NCI-H460 (cell line): ENCODE measurements around the gene ZNF565. TPM values are rescaled to one million over a fixed set of nuclear protein-coding genes. Genes with fewer than 3 reads are reported as not detected.
A peak's percentile ranks its signal among the peaks of the same experiment; 100 is the strongest.
"Not testable (repeated sequence)": the region's sequence is repeated elsewhere in the genome, so short reads cannot be mapped to it uniquely, and the experiment has no call there.

Experiments used
- DNase-seq: peaks from one replicate; pipeline ENCODE4 v3.0.0-alpha.2; 2016; ENCODE audit warnings: low read depth; ENCODE audit errors: extremely low read depth
- total RNA-seq: library from RNA; depleted of rRNA; stranded (reverse); fragments of >200 nt; shearing (Covaris generic); gene quantifications from 2 replicates; pipeline ENCODE4 v1.2.3, GENCODE V29; 2014

ZNF565 gene
- total RNA-seq, 1 experiment from 2014 or later = 6.5 TPM

DNA sequence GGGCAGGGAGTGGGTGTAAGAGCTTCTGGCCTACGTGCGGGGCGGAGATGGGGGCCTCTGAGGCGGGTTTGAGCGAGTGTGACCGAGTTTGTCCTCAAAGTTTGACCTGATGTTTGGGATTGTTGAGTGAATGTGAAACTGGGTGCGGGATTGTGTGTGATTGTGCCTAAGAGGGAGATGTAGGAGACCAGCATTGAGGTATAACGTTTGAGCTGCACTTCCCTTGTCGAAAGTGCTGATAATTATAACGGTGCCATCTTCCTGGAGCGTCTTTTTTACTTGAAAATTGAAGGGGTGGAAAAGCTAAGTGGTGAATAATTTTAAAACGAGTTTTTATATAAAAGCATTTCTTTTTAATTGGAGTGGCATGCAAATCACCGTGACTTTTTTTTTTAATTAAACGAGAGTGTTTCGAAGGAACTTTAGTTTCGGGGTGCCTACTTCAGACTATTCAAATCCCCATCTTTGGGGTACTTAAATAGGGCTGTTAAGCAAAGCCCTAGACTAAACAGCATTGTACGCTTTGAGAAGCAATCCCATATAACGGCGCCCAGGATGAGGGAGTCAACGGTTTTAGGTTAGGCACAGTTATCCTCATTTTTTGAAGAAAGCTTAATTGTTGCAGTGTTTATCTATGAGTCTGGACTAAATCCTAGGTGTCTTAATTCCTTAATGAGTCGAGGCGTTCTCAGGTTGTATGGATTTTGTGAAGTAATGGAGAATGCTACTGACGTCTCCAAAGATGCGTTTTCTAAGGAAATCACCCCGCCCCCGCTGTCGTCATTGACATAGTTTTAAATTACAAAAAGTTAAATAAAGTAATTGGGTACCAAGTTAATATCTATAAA is 1.0 kb upstream of the ZNF565 start:
- no peak for DNase-seq

- no peak for DNase-seq
Observed at GRCh38 chr19:36212895-36213294, 1.6 kb downstream of the ZNF565 start.

GRCh38 chr19:36210497-36210896 is 4.0 kb downstream of the ZNF565 start:
- DNase-seq = no peak

GRCh38 chr19:36209372-36209771 is 5.1 kb downstream of the ZNF565 start:
- DNase-seq = no peak

- DNase-seq = no peak
Observed at GRCh38 chr19:36207605-36208252, 6.7 kb downstream of the ZNF565 start.

DNA sequence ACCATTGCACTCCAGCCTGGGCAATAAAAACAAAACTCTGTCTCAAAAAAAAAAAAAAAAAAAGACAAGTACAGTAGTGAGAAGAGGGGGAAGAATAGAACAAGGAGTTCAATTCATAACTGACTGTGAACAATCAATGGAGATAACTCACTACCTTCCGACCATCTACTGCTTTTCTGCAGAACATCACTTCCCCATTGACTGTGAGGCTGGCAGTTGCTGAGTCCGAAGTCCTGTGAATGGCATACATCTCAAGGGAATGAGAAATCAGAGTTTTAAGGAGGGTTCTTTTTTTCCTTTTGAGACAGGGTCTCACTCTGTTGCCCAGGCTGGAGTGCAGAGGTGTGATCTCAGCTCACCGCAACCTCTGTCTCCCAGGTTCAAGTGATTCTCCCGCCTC is 11.2 kb downstream of the ZNF565 start:
- DNase-seq = no peak

DNA sequence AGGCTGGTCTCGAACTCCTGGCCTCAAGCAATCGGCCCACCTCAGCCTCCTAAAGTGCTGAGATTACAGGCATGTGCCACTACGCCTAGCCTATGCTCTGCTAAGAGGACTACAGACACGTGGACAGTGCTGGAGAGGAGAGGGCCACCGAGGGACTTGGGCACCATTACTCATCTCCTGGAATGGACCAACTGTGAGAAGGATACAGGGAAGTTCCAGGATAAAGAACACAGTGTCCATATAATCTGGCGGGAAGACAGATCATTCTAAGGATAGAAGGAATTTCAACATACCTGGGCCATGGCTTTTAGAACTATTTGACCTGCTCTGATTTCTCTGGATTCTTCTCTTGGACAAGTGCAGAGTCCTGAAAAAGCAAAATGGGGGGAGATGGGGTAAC is 12.8 kb downstream of the ZNF565 start:
- no peak for DNase-seq

DNA sequence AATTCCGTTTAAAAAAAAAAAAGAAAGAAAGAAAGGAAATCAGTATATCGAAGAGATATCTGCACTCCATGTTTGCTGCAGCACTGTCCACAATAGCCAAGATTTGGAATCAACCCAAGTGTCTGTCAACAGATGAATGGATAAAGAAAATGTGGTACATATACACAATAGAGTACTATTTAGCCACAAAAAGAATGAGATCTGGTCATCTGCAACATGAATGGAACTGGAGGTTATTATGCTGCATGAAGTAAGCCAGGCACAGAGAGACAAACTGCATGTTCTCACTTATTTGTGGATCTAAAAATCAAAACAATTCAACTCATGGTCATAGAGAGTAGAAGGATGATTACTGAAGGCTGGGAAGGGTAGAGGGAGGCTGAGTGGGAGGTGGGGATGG is 16.3 kb downstream of the ZNF565 start:
- no peak for DNase-seq

DNA sequence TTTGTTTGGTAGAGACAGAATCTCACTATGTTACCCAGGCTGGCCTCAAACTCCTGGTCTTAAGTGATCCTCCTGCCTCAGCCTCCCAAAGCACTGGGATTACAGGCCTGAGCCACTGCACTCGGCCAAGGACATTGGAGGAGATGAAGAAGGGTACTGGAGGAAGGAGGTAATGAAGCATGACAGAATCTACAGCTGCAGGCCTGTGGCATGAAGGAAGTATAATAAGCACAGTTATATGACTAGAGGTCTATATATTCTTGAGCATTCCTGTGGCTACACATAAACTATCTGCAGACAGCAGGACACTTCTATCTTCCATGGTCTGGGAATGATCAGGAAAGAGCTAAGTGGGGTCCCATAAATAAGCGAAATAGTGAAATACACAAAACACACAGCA is 18.2 kb downstream of the ZNF565 start:
- no peak for DNase-seq

DNA sequence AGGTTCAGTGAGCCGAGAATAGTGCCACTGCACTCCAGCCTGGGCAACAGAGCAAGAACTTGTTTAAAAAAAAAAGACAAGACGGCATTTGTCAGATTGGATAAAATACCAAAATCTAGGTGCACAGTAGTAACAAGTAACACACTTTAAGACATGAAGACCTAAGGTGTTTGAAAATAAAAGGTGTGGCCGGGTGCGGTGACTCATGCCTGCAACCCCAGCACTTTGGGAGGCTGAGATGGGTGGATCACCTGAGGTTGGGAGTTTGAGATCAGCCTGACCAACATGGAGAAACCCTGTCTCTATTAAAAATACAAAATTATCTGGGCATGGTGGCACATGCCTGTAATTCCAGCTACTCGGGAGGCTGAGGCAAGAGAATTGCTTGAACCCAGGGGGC is 27.7 kb downstream of the ZNF565 start:
- not testable (repeated sequence) for DNase-seq

DNA sequence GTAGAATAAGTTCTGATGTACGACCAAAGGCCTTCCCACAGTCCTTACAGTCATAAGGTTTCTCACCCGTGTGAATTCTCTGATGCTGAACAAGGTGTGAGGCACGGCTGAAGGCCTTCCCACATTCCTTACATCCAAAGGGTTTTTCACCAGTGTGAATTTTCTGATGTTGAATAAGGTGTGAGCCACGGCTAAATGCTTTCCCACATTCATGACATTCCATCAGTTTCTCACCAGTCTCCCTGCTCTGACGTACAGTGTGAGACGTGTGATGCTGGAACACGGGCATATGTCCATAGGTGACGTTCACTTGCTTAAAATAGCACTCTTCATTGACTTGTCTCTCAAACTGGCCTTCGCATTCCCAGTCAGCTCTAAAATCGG is 31.2 kb downstream of the ZNF565 start:
- peak; percentile 58 for DNase-seq

DNA sequence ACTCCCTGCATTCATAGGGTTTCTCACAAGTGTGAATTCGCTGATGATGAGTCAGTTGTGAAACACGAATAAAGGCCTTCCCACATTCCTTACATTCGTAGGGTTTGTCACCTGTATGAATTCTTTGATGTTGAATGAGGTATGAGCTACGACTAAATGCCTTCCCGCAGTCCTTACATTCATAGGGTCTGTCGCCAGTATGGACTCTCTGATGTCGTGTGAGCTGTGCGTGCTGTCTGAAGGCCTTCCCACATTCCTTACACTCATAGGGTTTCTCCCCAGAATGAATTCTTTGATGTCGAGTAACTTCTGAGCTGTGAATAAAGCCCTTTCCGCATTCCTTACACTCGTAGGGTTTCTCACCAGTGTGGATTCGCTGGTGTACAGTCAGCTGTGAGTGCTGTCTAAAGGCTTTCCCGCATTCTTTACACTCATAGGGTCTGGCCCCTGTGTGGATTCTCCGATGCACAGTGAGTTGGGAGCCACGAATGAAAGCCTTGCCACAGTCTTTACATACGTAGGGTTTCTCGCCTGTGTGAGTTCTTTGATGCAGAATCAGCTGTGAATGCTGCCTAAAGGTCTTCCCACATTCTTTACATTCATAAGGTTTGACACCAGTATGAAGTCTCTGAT is 31.7 kb downstream of the ZNF565 start:
- DNase-seq = peak; percentile 40

DNA sequence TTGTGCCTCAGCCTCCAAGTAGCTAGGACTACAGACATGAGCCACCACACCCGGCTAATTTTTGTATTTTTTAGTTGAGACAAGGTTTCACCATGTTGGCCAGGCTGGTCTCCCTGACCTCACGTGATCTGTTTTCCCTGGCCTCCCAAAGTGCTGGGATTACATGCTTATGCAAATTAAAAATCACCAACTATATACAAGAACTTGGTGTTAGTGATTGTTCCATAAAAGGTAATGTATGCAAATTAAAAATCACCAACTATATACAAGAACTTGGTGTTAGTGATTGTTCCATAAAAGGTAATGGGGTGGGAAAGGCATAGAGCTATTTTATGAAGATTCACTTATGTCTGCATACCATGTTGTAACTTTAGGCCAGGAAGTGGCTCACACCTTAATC is 35.4 kb downstream of the ZNF565 start:
- not testable (repeated sequence) for DNase-seq

DNA sequence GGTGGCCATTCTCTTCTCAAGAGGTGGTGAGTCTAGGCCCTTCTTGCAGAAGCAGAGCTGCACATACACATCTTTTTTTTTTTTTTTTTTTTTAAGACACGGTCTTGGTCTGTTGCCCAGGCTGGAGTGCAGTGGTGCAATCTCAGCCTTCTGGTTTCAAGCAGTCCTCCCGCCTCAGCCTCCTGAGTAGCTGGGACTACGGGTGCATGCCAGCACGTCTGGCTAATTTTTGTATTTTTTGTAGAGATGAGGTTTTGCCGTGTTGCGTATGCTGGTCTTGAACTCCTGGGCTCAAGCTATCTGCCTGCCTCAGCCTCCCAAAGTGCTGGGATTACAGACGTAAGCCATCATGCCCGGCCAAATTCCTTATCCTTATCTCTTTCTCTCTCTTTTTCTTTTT is 40.6 kb downstream of the ZNF565 start:
- DNase-seq = not testable (repeated sequence)

DNA sequence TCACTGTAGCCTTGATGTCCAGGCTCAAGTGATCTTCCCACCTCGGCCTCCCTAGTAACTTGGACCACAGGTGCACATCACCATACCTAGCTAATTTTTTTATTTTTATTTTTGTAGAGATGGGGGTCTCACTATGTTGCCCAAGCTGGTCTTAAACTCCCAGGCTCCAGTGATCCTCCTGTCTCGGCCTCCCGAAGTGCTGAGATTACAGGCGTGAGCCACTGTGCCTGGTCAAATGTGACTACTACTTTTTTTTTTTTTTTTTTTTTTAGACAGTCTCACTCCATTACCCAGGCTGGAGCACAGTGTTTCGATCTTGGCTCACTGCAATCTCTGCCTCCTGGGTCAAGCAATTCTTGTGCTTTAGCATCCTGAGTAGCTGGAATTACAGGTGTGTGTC is 41.6 kb downstream of the ZNF565 start:
- DNase-seq = no peak

DNA sequence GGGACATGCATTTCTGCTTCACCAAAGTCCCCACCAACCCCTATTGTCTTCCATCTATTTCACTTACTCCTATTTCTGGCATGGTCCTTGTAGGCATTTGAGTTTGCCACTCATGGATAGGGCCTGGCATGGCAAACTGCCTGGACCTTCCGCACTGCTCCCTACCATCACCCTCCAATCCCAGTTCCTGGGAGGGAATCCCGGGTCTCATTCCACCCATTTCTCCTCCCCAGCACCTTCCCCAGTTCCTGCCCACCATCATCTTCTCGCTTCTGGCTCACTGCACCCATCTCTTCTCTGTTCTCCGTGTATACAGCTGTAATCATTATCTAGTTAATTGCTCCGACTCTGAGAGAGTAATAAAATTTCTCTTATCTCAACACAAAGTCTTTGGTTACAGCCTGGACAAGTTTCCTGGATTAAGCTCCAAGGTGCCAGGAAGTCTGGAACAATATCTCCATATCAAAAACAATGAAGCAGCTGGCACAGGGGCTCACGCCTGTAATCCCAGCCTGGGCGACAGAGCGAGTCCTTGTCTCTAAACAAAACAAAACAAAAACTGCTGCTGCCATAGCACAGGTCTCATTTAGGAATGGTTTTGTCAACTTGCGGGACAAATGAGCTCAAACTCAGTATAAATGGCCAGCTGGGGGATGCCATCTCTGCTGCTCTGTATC is 45.2 kb downstream of the ZNF565 start:
- no peak for DNase-seq

GRCh38 chr19:36163813-36164212 is 50.7 kb downstream of the ZNF565 start:
- DNase-seq = no peak

- no peak for DNase-seq
Observed at GRCh38 chr19:36160821-36161596, 53.5 kb downstream of the ZNF565 start.

DNA sequence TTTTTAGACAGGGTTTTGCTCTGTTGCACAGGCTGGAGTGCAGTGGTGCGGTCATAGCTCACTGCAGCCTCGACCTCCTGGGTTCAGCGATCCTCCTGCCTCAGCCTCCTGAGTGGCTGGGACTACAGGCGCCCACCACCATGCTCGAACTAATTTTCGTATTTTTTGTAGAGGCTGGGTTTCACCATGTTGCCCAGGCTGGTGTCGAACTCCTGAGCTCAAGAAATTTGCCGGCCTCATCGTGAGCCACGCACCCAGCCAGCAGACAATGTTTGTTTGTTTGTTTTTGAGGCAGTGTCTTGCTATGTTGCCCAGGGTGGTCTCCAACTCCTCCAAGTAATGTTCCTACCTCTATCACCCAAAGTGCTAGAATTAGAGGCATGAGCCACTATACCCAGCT is 61.3 kb downstream of the ZNF565 start:
- DNase-seq = no peak

DNA sequence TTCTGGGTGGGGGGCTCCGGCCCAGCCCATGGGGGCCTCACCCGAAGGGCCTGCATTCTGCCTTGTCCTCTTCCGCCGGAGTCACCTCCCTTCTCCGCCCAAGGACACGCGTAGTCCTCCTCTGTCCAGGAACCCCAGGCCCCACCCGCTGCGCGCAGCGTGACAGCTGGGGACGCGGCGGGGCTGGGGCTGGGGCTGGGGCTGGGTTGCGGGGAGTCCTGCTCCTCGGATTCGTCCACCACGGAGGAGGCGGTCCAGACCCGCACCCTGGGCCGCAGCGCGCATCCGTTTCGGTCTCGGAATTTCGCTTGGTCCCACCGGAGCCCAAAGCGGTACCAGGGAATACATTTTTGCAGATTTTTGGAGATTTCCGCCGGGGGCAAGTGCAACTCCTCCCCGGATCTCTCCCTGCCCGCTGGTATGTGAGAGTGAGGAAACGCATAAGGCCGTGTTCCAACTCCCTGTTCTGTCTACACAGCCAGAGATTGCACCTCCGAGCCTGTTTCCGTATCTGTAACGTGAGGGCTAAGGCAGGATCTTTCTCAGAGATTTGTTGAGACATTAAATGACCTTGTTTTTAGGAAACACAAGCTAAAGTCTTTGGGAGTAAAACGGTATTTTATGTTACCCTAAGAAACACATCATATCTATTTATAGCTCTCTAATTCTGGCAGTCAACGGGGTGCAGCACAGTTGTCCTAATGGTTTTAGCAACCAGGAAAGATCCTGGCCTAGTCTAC is 61.9 kb downstream of the ZNF565 start, which contains the start of gene COX7A1:
COX7A1 (minus strand) TSS at position 96 of the 740 bp plus-strand sequence; CDS start at position 56, 40 bp downstream.
- DNase-seq = no peak
